ENCODE data around the gene RIMS3.

- no peak for TF ChIP-seq CTCF (IDR thresholded peaks at IDR 0.05)
- TF ChIP-seq EP300 (IDR thresholded peaks at IDR 0.05), result no peak
- TF ChIP-seq POLR2A (IDR thresholded peaks at IDR 0.05), result no peak
Measured at GRCh38 chr1:40664791-40665190, 691 bp downstream of the RIMS3 start.

Measured in sigmoid colon (tissue), 4 donors.